HPDE6-E6E7 (cell line): ENCODE measurements around the gene PDE4D.

Experiments used
- DNase-seq: peaks from one replicate; pipeline ENCODE4 v3.0.0; 2011; ENCODE audit warnings: missing footprints; ENCODE audit errors: extremely low spot score

Gene PDE4D

DNA sequence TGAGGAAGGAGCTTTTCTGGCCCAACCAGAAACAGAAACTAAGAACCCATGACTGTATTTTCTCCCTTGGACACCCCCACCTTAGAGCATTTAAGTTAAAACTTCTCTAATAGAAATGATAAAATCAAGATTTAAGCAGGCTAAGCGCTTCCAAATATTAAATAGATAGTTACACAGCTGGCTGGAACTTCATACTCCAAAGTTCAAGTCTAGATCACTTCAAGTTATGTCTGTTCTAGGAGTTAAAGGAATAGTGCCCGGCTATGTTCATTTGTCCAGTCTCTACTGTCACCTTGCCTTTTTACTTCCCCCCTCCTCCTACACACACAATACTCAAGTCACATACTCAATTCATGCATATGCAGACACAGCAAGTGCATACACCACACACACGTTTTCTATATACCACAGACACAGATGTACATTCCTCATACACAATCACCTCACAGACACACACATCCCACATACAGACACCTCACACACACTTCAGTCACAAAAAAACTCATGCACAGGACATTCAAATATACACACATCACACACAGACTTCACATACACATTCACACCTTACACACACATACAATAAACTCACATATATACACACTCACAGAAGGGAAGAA, 237.7 kb downstream of the PDE4D start:
- DNase-seq = no peak

DNA sequence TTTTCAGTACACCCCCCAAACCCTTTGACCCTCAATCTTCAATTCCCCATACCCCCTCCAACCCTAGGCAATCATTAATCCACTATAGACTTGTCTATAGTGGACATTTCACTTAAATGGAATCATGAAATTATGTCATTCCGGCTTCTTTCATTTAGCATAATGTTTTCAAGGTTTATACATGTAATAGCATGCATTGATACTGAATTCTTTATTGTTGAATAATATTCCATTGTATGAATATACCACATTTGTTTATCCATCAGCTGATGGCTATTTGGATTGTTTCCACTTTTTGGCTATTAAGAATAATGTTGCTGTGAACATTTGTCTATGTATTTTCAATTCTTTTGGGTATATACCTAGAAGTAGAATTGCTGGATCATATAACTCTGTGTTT, 238.8 kb downstream of the PDE4D start:
- no peak for DNase-seq

DNA sequence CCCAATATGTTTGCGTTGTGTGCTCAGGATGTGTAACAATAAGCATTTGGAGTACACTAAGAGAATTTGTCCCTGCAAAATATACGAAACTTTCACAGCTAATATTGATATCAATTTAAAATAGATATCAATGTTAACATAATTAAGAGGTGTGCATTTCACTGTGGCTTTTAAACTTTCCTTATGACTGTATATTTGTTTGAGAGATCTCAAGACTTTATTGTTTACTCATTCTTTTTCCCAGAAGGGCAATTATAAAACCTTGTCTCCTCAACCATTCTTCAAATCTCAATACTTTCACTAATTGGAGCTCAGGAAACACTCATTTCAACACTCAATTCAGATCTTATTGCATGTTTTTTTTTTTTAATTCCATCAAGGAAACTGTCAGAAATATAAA, 241.1 kb downstream of the PDE4D start:
- no peak for DNase-seq

DNA sequence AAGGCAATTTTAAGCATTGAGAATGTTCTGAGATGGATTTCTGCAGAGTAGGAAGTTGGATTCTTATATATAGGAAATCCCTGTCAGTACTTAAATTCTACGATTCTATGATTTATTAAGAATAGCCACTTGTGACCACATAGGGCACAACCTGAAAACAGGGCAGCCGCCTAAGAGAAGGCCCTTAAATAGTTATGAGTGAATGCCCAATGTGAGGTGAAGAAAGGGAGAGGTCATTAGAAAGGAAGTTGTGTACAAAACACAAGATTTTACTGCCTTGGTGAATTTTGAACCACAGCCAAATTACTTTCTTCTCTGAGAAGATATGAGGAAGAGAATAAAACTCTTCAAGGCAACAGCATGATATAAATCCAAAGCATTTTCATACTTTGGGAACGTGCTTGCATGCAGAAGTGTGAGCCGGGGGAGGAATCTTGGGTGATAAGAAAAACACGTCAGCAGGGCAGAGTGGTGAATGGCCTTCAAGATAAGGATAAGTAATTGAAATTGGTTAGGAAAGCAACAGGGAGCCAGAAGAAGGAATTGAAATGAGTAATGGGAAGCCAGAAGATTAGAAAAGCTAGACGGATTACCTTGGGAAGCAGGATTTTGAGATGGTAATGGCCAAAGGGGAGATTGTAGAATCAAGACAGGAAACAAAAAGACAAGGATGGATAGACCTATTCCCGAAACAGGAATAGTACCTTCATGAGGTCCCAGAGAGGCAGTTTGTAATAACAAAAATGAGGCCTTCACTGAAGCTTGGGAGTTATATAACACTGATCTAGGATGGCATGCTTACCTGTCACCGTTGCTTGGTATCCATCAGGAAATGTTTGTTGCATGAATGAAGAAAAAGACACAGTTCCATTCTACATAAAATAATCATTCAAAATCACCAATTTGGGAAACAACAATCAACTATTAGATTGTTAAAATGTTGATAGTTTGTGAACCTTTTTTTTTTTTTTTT, 244.3 kb downstream of the PDE4D start:
- no peak for DNase-seq

DNA sequence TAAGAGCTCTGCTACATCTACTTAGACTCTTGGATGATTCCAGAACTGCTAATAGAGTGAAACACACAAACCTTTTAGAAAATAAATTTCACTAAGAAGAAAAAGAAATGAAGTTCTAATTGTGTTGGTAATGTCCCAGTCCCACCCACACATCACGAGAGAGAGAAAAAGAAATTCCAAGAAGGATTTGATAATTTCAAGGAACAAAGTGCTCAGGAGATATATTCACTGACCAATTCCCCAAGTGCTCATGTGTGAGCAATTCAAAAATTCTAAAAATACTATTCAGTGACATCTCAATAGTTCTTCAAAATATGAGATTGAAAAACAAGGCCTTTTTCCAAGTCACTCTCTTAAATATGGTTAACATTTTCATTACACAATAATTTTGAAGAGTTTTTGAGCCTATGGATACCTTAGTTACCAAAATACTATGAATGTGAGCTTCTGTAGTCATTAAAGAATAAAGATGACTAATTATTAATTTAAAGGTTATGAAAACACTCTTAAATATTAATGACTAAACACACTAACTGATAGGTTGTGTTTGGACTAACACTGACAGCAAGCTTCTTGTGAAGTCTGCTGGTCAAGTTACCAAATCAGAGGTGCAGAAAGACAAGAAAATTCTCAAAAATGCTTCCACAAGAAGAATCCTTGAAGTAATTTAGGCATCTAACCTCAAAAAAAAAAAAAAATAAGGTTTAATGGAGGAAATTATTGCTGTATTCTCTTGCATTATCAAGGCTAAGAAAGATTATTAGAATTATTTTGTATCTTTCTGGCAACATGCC, 245.3 kb downstream of the PDE4D start:
- DNase-seq = no peak

DNA sequence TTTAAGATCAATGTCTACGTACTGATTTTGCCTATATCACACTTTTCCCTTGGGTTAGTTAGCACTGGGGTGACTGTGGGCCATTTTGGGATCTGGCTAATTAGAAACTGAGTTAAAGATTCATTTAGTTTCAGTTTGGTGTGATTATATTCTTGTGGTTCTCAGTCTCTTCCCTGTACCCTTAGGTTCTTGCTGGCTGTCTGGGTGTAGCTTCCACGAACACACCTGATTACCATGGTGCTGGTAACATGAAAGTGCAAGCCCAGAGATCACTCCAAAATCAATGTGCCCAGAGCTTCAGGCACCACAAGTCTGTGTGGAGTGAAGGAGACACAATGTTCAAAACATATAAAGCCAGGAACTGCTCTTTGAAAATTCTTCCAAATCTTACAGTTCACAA, 248.1 kb downstream of the PDE4D start:
- no peak for DNase-seq

DNA sequence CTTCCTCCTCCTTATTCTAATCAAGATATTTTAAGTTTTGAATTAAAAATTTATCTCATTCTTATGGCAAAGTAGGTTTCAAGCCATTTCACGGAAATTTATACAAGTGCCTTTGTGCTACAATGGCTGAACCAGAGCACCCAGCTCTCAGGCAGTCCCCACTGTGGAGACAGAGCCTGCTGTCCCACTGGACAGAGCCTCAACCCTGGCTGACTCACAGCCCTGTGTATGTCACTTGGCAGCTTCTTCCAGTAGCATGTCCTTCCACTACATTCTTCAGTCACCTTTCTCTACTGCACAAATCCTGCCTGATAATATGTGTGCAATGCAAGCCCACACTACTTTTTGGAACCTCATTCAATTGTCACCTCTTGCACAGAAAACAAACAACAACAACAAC, 253.1 kb downstream of the PDE4D start:
- no peak for DNase-seq

DNA sequence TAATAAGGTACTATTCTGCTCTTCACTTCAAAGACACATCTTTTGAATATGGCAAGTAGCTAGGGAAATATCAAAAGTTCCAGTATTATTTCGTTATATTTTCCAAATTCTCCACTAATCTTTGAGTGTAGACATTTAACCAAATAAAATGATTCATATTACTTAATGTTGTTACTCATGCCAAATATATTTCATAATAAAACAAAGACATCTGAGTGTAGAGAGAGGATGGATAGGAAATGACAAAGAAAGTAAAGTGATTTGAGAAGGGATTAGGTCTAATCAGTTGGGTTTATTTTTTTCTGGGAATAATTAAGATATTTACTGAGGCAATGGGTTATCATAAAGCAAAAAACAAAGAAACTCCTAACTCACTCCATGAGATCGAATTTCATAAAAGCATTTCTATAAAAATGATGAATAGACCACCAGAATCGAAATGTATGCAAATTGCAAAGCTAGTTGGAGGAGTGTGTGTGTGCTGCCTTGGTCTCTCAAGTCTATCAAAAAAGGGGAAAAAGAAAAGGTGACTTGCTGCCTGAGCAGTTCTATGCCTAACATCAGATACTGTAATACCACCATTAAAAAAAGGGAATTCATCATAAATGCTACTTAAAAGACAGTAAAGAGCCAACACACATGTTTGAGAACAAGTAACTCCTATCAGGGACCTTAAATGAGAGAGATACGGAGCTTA, 255.5 kb downstream of the PDE4D start:
- no peak for DNase-seq

DNA sequence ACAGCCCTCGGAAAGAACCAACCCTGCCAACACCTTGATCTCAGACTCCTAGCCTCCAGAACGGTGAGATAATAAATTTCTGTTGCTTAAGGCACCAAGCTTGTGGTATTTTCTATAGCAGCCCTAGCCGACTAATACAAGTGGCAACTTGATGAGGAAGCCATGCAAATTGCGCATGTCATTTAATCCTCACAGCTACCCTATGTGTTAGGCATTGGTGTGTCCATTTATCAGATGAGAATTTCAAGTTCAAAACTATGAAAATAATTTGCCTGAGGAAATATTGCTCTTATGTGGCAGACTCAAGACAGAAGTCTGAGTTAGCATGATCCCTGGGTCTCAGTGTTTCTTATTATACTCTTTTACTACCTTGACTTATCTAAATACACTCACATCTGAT, 264.0 kb downstream of the PDE4D start:
- no peak for DNase-seq

DNA sequence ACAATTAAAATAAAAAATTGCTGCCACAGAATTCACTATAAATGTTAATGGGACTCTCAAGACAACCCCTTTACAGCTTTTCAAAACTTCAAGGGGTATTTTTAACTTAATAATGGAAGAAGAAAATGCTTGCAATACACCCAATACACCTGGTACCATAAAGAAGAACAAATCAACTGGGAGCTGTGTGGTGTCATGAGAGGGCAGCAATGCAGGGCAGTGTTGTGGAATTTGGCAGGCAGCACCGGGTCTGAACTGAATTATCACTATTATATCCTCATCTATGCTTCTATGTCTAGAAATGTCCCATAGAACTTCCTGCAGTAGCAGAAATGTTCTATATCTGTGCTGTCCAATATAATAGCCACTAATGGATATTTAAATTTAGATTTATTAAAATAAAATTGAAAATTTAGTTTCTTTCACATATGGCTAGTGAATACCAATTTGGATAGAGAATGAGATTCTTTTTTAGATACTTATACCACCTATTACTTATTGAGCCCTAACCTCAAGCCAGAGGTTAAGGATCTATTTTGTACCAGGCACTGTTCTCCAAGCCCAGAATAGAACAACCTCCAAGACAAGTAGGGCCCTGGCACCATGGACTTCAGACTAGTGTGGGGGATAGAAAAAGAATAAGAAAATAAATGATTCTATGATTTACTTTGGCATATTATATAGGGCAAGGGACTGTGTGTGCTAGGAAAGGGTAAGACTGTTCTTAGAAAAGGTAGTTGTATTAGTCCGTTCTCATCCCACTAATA, 265.3 kb downstream of the PDE4D start:
- DNase-seq = no peak

DNA sequence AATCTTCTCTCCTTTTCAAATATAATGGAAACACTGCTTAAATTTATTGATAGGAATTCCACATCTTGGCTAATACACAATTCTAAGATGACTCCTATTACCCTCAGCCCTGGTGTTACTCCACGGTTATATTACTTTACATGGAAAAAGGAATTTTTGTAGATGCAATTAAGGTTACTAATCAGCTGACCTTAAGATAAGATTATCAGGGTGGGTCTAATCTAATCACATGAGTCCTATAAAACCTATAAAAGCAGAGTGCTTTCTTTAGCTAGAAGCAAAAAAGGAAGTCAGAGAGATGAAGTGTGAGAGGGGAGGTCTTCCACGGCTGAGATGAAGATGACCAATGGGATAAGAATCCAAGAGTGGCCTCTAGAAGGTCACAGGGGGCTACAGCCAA, 268.6 kb downstream of the PDE4D start:
- DNase-seq = no peak

DNA sequence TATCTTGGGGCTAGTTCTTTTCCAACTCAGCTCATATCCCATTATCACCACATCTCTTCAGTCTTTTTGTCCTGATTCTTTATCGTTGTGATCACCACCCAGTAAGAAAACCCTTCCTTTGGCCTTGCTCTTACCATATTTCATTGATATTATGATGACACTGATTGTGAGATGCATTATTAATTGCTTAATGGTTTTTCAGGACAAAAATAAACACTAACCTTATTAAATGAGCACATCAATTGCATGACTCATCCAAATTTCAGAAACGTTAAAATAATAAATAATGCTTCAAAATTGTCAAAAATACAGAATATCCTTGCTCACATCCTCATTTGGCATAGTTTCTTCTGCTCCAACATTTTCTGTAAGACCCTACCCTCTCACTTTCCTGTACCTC, 270.7 kb downstream of the PDE4D start:
- DNase-seq = no peak

DNA sequence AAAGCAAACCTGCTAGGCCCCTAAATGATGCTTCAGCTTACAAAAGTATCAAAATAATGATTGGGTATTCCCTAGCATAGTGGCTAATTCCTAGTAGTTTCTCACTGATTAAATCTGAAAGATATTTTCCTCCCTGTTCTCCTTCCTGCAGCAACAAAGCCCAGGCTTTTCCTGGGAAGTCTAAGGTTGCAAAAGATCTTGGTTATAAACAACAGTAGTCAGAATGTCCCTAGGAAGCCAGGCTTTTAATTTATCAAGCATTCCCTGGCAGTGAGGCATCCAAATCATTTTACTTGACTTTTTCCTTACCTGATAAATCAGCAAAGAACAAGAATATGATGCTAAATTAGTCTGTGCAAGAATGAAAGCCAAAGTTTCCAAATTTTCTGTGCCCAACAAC, 272.0 kb downstream of the PDE4D start:
- no peak for DNase-seq

DNA sequence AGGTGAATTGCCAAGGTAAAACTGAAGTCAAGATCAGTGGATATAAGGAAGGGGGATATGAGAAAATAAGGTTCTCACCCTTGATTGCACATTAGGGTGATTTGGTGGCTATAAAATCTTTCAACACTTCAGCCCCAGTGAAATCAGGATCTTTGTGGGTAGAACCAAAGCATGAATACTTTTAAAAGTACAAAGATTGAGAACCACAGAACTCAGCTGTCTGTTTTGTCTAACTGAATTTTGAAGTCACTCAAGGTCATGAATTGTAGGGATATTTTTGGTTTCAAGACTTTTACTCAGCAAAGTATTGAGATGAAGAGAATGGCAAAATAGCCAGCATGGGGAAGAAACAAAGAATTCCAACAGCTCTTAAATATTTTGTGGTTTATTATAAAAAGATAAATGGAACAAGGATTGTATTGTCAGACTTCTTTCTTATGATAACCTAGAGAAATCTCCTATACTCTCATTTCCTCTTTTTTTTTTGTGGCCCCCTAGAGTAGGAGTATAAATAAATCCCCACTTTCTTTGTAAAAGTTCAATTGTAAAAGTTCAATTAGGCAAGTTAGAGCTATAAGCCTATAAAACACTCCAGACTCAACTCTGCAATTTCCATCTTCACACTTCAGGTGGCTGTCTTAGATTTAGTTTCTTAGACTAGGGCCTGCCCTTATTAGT, 272.9 kb downstream of the PDE4D start:
- no peak for DNase-seq

DNA sequence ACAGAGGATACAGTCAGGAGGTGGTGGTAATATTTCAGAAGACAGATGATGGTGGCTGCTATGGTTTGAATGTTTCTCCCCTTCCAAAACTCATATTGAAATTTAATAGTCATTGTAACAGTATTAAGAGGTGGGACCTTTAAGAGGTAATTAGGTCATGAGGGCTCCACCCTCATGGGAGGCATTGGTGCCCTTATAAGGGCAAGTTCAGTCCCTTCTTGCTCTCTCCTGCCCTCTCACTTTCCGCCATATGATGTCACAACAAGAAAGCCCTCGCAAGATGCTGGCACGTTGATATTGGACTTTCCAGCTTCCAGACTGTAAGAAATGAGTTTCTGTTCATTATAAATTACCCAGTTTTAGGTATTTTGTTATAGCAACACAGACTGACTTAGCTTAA, 274.9 kb downstream of the PDE4D start:
- no peak for DNase-seq

DNA sequence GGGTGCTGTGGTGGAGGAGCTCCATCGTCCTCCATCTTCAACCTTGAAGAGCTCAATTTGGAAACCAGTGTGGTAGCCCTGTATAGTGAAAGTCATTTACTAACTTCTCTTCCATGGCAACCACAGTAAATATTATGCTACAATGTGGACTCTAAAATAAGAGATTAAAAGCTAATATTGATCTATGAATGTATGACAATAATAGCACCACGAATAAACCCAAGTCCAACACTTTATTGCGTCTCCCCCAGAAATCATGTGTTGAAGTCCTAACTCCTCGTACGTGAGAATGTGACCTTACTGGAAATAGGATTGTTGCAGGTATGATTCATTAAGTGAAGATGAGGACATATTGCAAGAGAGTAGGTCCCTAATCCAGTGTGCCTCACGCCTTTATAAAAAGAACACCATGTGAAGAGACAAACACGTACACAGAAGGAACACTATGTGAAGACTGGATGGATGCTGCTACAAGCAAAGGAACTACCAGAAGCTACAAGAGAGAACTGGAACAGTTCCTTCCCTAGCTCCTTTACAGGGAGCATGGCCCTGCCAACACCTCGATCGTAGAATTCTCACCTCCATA, 276.2 kb downstream of the PDE4D start:
- no peak for DNase-seq

DNA sequence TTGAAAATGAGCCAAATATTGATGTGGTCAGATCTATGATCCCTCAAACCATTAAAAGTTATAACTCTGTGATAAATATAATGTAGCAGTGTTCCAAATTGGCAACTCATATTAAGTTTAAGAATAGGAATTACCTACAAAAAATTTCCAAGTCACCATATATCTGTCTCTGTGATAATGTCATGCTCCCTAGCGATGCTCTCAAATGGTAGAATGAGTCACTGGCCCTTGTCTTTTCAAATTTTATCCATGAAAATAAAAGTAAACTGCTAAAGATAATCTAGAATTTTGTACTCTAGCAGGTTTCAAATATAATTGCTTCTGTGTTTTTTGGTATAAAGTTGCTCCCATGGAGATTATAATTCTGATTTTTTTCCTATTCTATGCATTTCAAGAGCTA, 277.1 kb downstream of the PDE4D start:
- DNase-seq = no peak

DNA sequence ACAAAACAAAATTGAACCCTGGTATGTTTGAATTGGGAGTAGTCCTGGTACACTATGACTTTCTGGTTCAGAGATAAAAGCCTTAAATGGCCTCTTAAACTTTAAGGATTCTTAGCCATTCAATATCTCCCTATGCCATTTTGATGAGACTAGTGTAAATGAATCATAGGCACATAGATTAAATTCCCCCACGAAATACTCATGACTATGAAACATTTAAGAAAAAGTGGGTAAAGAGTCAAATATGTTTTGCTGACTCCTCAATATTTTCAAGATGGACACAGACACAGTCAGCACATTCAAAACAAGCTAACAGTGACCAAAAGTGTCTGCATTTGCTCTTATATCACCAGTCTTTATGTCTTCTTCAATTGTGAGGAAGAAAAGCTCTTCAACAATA, 278.3 kb downstream of the PDE4D start:
- DNase-seq = no peak

DNA sequence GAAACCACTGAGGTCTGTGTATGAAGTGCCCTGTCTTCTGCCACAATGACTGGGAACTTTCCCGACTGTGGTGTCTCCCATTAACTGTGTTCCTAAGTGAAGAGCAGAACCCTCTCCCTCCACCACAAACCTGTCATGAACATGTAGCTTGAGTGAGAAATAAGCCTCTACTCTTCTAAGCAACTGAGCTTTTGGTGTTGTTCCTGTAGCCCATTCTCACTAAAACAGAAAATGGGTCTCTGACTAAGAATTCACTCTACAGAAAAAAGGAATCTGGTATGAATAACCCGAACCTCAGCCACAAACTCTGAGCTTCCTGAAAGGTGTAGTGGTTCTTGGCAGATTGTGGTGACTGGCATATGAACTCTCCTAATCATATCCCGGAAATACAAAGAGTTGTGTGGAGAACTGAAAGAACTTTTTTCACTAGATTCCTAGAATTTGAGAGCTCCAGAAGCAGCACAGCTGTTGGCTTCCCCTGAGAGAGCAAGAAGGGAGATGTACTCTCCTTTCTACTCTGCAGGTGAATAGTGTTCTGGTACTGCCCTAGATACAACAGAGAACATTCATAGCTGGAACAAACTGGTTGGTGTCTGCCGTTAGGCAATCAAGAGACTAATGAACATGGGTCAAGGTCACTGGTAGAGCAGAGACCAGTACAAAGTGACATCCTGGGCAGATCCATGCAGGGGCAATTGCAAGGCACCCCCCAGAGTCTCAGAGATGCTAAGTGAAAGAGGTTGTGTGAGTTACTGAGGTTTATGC, 283.8 kb downstream of the PDE4D start:
- DNase-seq = no peak
